HG03060 (cell line): ENCODE measurements around the gene DYNLL1.
"Not testable (repeated sequence)": the region's sequence is repeated elsewhere in the genome, so short reads cannot be mapped to it uniquely, and the experiment has no call there.

ENCODE experiments used
- ATAC-seq: cut with Tn5 transposase; IDR thresholded peaks from one replicate; pipeline ENCODE4 v1.9.1; 2021; ENCODE audit warnings: low read depth, moderate number of reproducible peaks; ENCODE audit not compliant: unreplicated experiment

DYNLL1 gene

GRCh38 chr12:120504587-120504986 is 8.7 kb downstream of the DYNLL1 start:
- no peak for ATAC-seq

- no peak for ATAC-seq
These were observed 12.6 kb downstream of the DYNLL1 start for GRCh38 chr12:120508537-120508936.

GRCh38 chr12:120514002-120514401 is 18.1 kb downstream of the DYNLL1 start:
- ATAC-seq: no peak

GRCh38 chr12:120515496-120515895 is 19.6 kb downstream of the DYNLL1 start:
- ATAC-seq: no peak

- not testable (repeated sequence) for ATAC-seq
These were observed 23.4 kb downstream of the DYNLL1 start for GRCh38 chr12:120519324-120519723.

GRCh38 chr12:120522568-120522967 is 26.7 kb downstream of the DYNLL1 start:
- ATAC-seq: no peak

- no peak for ATAC-seq
These were observed 33.1 kb downstream of the DYNLL1 start, which contains the start of gene COQ5 for GRCh38 chr12:120528861-120529525. Gene COQ5, minus strand, starts transcription at chr12:120529158. Its CDS starts 17 bp downstream, at chr12:120529141.

GRCh38 chr12:120529641-120530417 is 33.9 kb downstream of the DYNLL1 start:
- ATAC-seq: no peak

- ATAC-seq: not testable (repeated sequence)
These were observed 34.5 kb downstream of the DYNLL1 start for GRCh38 chr12:120530418-120530761.

- no peak for ATAC-seq
These were observed 36.9 kb downstream of the DYNLL1 start for GRCh38 chr12:120532701-120533238.

- peak; percentile 37 for ATAC-seq
These were observed 38.3 kb downstream of the DYNLL1 start, which contains the start of gene RNF10 for GRCh38 chr12:120534203-120534702. Gene RNF10, plus strand, starts transcription at chr12:120534356. Its CDS starts 456 bp downstream, at chr12:120534812.

- ATAC-seq: no peak
These were observed 39.1 kb downstream of the DYNLL1 start for GRCh38 chr12:120534703-120535655.

- ATAC-seq: no peak
These were observed 40.3 kb downstream of the DYNLL1 start for GRCh38 chr12:120536064-120536791.

GRCh38 chr12:120537856-120538220 is 41.9 kb downstream of the DYNLL1 start:
- ATAC-seq: no peak

GRCh38 chr12:120538281-120539156 is 42.6 kb downstream of the DYNLL1 start:
- ATAC-seq: no peak

- no peak for ATAC-seq
These were observed 43.4 kb downstream of the DYNLL1 start for GRCh38 chr12:120539303-120539702.

- ATAC-seq: no peak
These were observed 44.5 kb downstream of the DYNLL1 start for GRCh38 chr12:120540445-120540844.

- ATAC-seq: no peak
These were observed 46.3 kb downstream of the DYNLL1 start for GRCh38 chr12:120542166-120542565.

- no peak for ATAC-seq
These were observed 48.8 kb downstream of the DYNLL1 start for GRCh38 chr12:120544691-120545090.
